ENCODE data around the gene ITGB5.
A peak's percentile ranks its signal among the peaks of the same experiment; 100 is the strongest.

ITGB5 gene

GRCh38 chr3:124887177-124887931 is at the start of gene ITGB5:
ITGB5 (minus strand) TSS chr3:124887365; CDS start chr3:124887000, 365 bp downstream.
- DNase-seq (ENCODE audit: low spot score) = peak; percentile 86

- DNase-seq (ENCODE audit: low spot score) = no peak
Measured at GRCh38 chr3:124935794-124936542, 48.8 kb upstream of the ITGB5 start.

GRCh38 chr3:124935264-124935663 is 48.1 kb upstream of the ITGB5 start:
- no peak for DNase-seq (ENCODE audit: low spot score)

GRCh38 chr3:124934577-124934976 is 47.4 kb upstream of the ITGB5 start, which contains the start of gene MUC13:
MUC13 (minus strand) TSS chr3:124934751; CDS start chr3:124934712, 39 bp downstream.
- no peak for DNase-seq (ENCODE audit: low spot score)

GRCh38 chr3:124928333-124929202 is 41.4 kb upstream of the ITGB5 start:
- peak; percentile 55 for DNase-seq (ENCODE audit: low spot score)

GRCh38 chr3:124927574-124928045 is 40.4 kb upstream of the ITGB5 start:
- DNase-seq (ENCODE audit: low spot score) = no peak

- DNase-seq (ENCODE audit: low spot score) = no peak
Measured at GRCh38 chr3:124926426-124927101, 39.4 kb upstream of the ITGB5 start.

- no peak for DNase-seq (ENCODE audit: low spot score)
Measured at GRCh38 chr3:124924741-124925140, 37.6 kb upstream of the ITGB5 start.

- no peak for DNase-seq (ENCODE audit: low spot score)
Measured at GRCh38 chr3:124923833-124924232, 36.7 kb upstream of the ITGB5 start.

- no peak for DNase-seq (ENCODE audit: low spot score)
Measured at GRCh38 chr3:124920718-124921117, 33.6 kb upstream of the ITGB5 start.

GRCh38 chr3:124919756-124920155 is 32.6 kb upstream of the ITGB5 start:
- DNase-seq (ENCODE audit: low spot score) = no peak

- DNase-seq (ENCODE audit: low spot score) = no peak
Measured at GRCh38 chr3:124918524-124918923, 31.4 kb upstream of the ITGB5 start.

GRCh38 chr3:124916837-124917409 is 29.8 kb upstream of the ITGB5 start:
- DNase-seq (ENCODE audit: low spot score) = no peak

GRCh38 chr3:124915254-124915653 is 28.1 kb upstream of the ITGB5 start:
- DNase-seq (ENCODE audit: low spot score) = no peak

GRCh38 chr3:124907957-124908356 is 20.8 kb upstream of the ITGB5 start:
- no peak for DNase-seq (ENCODE audit: low spot score)

- no peak for DNase-seq (ENCODE audit: low spot score)
Measured at GRCh38 chr3:124904835-124905492, 17.8 kb upstream of the ITGB5 start.

GRCh38 chr3:124903896-124904834 is 17.0 kb upstream of the ITGB5 start:
- no peak for DNase-seq (ENCODE audit: low spot score)

GRCh38 chr3:124896824-124897526 is 9.8 kb upstream of the ITGB5 start:
- no peak for DNase-seq (ENCODE audit: low spot score)

- no peak for DNase-seq (ENCODE audit: low spot score)
Measured at GRCh38 chr3:124895756-124896155, 8.6 kb upstream of the ITGB5 start.
